HG03378 (cell line): ENCODE results near the gene ANO9.
"Not testable (repeated sequence)": the region's sequence is repeated elsewhere in the genome, so short reads cannot be mapped to it uniquely, and the experiment has no call there.

Source experiments
- ATAC-seq: cut with Tn5 transposase; IDR thresholded peaks from one replicate; pipeline ENCODE4 v1.9.1; 2021; ENCODE audit warnings: mild to moderate bottlenecking, moderate library complexity; ENCODE audit not compliant: unreplicated experiment

ANO9 gene

DNA sequence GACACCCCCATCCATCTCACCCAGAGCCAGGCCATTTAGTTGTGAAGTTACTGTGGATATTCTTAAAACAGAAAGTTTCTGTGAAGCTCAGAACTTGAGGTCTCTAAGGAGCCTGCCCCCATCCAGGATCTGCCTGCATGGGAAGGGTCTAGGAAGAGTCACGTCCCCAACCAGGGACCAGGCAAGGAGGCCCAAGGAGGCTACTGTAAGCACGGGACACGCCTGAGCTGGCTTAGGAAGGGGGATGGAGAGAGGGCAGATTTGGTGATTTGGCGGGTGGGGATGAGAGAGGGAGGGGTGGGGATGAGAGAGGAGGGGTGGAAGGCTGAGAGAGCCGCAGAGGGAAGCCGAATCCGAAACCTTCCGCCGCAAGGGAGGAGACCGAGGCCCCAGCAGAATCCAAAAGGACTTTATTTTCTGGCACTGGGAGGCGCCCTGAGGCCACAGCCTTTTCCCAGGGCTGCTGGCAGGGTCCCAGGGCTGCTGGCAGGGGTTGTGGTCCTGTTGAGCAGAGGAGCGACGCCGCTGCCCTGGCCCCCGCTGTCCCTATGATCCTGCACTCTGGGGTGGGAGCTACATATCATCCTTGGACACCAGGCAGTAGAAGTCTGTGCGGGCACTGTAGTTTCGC lies 36.4 kb downstream of the ANO9 start:
- ATAC-seq: no peak

DNA sequence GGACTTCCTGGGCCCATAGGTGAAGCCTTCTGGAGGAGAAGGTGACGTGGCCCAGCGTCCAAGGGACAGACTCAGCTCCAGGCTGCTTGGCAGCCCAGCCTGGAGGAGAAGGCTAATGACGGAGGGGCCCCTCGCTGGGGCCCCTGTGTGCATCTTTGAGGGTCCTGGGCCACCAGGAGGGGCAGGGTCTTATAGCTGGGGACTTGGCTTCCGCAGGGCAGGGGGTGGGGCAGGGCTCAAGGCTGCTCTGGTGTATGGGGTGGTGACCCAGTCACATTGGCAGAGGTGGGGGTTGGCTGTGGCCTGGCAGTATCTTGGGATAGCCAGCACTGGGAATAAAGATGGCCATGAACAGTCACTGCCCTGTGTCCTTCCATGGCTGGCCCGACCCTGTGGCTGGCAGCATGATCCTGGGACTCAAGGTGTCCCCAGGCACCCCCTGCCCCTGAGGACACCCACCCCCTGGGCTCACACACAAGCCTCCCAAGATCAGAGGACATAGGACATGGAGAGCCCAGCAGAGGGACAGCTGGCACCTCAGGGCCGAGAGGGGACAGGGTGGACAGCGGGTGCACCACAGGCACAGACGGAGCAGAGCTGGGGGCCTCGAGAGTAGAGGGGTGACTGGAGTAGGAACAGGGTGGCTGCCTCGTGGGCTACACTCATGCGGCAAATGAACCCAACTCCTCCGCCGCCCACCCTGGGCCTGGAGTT lies 37.1 kb downstream of the ANO9 start:
- no peak for ATAC-seq

DNA sequence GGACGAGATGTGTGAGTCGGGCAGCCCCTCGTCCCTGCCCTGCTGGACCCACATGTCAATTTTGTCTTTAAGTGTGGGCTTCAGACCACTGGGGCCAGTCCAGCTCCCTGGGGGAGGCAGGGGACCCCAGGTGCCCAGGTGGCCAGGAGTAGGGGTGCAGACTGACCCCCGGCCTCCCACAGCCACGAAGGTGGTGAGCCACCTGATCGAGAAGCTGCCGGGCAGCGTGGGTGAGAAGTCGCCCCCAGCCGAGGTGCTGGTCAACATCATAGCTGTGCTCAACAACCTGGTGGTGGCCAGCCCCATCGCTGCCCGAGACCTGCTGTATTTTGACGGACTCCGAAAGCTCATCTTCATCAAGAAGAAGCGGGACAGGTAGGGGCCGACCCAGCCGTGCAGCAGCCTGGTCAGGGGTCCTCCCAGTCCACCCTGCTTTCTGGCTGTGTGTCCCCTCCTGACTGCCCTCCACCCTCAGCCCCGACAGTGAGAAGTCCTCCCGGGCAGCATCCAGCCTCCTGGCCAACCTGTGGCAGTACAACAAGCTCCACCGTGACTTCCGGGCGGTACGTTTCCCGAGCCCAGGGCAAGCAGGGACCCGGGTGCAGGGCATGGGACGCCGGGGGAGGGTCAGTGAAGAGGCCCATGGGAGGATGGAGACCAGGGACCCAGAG lies 37.9 kb downstream of the ANO9 start:
- ATAC-seq: no peak

DNA sequence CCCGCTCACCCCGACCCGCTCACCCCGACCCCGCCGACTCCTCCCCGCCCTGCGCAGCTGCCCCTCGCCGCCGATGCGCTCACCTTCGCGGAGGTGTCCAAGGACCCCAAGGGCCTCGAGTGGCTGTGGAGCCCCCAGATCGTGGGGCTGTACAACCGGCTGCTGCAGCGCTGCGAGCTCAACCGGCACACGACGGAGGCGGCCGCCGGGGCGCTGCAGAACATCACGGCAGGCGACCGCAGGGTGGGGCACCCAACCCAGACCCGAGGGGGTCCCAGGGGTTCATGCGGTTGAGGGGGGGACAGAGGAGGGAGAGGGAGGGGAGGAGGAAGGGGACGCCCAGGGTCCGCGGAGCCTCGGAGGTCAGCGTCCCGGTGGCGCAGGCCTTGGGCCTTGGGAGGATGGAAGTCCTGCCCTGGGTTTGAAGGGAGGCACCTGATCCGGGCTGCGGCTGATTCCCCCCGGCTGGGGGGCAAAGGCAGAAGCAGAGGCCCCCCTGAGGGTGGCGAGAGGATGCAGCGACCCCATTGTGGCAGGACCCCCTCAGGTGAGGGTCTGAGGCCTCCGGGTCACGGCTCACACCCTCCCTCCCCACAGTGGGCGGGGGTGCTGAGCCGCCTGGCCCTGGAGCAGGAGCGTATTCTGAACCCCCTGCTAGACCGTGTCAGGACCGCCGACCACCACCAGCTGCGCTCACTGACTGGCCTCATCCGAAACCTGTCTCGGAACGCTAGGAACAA lies 38.6 kb downstream of the ANO9 start:
- no peak for ATAC-seq

DNA sequence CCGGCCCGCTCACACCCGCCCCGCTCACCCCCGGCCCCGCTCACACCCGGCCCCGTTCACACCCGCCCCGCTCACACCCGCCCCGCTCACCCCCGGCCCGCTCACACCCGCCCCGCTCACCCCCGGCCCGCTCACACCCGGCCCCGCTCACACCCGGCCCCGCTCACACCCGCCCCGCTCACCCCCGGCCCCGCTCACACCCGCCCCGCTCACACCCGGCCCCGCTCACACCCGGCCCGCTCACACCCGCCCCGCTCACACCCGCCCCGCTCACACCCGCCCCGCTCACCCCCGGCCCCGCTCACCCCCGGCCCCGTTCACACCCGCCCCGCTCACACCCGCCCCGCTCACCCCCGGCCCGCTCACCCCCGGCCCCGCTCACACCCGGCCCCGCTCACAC lies 40.6 kb downstream of the ANO9 start:
- not testable (repeated sequence) for ATAC-seq

DNA sequence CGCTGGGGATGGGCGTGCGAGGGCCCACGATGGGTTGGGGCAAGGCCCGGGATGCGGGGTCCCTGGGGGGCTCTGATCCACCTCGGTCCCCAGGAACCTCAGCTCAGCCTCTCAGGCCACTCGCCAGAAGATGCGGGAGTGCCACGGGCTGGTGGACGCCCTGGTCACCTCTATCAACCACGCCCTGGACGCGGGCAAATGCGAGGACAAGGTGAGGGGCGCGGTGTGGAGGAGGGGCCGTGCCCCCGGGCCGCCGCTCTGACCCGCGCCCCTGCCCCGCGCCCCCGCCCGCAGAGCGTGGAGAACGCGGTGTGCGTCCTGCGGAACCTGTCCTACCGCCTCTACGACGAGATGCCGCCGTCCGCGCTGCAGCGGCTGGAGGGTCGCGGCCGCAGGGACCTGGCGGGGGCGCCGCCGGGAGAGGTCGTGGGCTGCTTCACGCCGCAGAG lies 41.5 kb downstream of the ANO9 start:
- ATAC-seq: no peak

DNA sequence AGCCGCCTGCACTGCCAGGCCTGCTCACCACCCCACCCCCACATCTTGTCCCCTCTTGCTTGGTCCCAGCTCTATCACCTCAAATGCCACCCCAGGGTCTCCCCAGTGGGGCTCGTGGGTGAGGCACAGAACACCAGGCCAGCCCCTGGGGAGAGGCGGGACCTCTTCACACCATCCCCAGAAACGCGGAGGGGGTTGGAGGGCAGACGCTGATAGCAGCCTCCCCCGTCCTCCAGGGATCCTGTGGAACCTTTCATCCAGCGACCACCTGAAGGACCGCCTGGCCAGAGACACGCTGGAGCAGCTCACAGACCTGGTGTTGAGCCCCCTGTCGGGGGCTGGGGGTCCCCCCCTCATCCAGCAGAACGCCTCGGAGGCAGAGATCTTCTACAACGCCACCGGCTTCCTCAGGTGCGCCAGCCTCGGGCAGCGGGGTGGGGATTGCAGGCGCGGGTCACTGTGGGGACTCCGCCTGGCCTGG lies 42.0 kb downstream of the ANO9 start:
- no peak for ATAC-seq

DNA sequence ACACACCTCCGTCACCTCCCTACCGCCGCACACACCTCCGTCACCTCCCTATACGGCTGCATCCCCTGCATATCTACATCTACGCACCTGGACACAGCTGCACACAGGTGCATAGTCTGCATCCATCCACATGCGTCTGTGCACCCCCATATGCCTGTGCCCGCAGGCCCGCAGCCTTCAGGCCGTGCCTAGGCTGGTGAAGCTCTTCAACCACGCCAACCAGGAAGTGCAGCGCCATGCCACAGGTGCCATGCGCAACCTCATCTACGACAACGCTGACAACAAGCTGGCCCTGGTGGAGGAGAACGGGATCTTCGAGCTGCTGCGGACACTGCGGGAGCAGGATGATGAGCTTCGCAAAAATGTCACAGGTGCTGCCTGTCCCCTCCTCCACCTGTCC lies 43.0 kb downstream of the ANO9 start:
- no peak for ATAC-seq

DNA sequence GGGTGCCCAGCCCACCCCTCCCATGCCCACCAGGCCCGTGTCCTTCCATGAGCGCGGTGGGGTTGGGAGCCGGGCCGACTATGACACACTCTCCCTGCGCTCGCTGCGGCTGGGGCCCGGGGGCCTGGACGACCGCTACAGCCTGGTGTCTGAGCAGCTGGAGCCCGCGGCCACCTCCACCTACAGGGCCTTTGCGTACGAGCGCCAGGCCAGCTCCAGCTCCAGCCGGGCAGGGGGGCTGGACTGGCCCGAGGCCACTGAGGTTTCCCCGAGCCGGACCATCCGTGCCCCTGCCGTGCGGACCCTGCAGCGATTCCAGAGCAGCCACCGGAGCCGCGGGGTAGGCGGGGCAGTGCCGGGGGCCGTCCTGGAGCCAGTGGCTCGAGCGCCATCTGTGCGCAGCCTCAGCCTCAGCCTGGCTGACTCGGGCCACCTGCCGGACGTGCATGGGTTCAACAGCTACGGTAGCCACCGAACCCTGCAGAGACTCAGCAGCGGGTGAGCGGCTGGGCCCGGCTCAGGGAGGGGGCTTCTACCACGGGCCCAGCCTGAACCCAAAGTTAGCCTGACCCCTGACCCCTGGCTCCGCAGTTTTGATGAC lies 44.8 kb downstream of the ANO9 start:
- ATAC-seq: no peak

DNA sequence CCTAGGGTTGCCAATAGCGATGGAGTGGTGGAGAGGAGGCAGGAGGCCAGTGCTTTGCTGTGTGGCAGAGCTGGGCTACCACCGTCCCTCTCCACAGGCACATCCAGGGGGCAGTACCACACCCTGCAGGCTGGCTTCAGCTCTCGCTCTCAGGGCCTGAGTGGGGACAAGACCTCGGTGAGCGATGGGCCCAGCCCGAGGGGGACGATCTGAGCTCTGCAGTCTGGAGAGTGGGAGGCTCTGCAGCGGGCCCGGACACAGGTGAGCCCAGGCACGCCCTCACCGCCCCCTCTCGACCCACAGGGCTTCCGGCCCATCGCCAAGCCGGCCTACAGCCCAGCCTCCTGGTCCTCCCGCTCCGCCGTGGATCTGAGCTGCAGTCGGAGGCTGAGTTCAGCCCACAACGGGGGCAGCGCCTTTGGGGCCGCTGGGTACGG lies 45.3 kb downstream of the ANO9 start:
- no peak for ATAC-seq

DNA sequence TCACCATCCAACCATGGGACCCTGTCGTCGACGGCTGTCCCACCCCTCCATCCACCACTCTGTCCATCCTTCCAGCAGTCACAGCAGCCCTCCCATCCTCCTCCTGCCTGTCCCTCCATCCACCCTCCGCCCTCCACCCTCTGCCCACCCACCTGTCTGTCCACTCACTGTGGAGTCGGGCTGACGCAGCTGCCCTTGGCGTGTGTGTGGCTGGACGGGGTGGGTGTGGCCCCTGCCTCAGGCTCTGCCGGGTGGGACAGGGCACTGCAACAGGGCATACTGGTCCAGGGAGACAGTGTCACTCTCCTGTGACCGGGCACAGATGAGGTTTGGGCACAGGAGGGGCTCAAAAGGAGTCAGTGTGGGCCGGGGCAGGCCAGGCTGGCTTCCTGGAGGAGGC lies 45.9 kb downstream of the ANO9 start:
- ATAC-seq: no peak

DNA sequence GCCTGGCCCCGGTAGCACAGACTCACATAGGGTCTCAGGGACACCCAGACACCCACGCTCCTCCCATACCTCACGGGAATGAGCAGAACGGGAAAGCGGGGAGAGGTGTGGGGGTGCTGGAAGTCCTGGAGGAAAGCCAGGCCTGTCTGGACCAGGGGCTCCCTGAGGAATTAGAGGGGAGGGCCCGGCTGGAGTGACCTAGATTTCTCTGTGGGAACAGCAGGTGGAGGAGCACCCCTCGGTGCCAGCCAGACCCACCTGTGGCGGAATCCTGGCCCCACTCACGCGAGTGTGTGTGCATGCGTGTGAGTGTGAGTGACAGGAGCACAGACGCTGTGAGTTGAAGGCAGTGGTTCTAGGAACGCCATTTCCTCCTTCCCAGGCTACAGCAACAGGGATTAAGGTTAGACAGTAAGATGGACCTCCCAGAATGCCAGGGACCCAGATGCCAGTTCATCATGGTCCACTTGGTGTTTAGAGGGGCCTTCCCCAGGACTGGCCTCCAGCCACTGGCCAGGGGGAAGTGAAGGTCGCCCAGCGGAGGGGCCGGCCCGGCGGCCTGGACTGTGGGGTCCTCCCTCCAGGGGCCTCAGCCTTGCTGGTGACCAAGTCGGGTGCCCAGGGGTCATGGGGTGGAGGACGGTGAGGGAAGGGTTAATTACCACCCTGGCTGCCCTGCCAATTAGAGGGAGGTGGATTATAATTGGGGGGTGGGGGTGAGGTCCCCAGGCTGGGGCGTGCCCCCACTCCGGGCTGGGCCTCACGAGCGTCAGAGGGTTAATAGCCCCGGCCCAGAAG lies 46.8 kb downstream of the ANO9 start:
- ATAC-seq: no peak

DNA sequence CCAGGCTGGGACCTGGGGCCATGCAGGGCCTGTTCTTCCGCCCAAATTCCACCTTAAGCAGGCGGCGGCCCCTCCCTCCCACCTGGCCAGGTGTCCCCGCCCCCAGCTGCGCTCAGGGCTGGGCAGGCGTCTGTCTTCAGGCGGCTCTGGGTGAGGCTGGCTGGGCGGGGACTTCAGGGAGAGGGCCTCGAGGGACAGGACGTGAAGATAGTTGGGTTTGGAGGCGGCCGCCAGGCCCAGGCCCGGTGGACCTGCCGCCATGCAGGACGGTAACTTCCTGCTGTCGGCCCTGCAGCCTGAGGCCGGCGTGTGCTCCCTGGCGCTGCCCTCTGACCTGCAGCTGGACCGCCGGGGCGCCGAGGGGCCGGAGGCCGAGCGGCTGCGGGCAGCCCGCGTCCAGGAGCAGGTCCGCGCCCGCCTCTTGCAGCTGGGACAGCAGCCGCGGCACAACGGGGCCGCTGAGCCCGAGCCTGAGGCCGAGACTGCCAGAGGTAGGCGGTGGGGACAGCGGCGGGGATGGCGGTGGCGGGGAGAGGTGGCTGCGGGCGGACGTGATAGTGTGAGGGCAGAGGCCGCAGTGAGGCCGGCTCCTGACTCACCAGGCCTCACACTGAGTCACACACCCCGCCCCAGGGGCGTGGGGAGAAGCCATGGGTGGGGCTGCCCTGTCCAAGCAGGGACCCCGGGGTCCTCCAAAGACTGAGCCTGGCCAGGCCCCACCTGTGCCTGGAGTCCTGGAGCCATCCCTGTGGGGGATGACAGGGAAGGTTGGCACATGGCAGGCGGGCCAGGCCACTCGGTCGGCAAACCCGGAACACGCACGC lies 47.6 kb downstream of the ANO9 start, which contains the start of gene PKP3:
PKP3 (plus strand) TSS at position 176 of the 824 bp plus-strand sequence; CDS start at position 260, 84 bp downstream.
- ATAC-seq: no peak

DNA sequence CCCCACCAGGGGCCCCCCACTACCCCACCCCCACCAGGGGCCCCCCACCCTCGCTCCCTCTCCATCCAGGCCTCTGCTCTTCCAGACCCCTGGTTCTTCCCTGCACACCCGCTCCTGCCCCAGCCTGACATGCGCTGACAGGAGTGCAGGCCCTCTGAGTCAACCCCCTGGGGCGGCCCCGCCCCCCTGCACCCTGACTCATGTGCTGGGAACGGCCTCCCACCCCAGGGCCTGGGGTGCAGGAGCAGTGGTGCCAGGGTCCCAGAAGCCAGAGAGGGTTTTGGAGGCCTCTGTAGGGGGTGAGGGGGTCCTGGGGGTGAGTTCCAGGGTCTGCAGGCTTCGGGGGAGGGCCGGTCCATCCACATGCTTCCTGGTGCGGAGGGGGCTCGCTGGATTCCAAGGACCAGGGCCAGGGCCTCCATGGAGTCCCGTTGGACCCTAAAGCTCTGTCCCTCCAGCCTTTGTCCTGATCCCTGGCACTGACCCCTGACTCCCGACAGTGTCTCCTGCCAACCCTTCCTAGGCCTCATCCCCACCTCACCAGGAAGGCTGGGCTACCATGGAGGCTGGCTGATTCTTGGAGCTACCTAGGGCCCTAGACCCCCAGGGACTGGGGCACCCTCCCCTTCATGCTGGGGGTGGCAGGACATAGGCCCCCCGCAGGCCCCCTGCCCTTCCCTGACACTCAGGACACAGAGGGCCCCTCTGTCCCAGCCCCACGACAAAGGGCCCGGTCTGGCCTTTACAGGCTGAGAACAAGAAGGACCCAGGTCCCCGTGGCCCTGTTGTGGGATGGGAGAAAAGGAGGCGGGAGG lies 48.4 kb downstream of the ANO9 start:
- no peak for ATAC-seq

DNA sequence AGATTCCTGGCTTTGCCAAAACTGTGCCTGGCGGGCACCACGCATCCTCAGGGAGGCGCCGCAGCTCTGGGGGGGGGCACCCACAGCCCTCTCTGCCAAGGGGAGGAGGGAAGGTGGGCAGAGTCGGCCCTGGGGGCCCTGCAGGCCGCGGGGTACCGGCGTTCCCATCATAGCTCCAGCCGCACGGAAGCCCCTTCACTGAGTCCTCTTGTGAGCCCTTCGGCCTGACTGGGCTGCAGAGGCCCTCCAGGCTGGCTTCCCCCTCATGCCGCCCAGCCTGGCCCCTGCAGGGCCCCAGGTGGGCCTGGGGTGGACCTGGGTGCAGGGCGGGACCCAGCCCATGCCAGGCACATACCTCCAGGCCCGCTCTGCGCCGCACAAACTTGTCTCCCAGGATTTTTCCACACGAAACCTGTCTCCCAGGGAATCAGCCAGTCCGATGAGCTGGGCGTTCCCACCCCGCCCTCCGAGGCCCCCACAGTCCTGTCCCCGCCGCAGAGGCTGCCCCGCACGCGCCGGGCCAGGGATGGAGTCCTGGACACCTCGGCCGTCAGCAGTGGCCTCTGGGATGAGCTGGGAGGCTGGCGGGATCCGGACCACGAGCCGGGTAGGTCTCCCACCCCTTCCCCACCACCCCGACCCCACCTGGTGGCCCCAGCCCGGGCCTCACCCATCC lies 49.6 kb downstream of the ANO9 start:
- ATAC-seq: no peak

DNA sequence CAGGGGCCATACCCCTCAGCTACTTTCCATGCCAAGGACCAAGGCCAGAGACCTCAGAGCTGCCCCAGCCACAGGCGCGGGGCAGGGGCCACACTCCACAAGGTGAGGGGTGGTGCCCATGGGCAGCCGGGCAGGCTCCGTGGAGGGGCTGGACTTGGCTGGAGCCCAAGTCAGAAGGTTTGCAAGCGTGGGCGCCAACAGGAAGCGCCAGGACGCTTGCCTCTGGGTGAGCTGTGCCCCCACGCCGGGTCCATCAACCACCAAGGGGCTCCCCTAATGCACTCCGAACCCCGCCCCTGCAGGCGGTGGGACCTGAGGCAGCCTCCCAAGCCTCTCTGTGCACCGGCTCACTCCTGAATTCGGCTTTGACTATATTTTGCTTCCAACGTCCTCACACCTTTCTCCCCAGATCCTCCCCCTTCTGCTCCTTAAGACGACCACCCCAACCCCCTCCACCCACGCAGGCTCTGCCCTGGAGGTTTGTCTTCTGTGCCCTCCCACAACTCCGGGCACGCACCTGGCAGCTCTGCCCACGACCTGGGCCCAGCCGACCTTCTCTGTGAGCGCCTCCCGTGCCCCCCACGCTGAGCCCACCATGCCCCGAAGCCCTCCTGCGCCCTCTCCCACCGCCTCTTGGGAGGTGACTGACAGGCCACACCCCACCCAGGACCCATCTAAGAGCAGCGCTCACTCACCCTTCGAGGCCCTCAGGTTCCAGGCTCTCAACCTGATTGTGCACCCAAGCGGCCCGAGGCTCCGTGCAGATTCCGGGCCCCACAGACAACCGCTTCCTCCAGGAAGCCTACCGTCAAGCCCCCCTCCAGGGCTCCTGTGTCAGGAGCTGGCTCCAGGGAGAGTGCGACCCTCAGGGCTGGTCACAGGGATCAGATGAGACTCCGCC lies 50.4 kb downstream of the ANO9 start:
- no peak for ATAC-seq

DNA sequence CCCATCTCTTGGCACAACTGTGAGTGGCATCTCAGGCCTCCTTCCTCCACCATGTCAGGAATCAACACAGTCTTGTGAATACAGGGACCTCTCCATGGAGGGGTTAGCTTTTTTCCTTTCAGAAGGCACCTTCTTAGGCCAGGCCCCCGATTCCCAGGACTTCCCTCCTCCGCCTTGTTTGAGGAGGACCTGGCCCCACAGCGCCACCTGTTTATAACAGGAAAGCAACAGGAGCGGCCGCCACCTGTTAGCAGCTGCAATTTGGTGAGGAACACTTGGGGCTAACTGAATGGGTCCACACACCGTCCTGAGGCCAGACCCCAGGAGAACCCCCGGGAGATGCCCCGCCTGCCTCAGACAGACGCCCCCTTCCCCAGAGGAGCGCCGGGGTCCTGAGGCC lies 51.6 kb downstream of the ANO9 start:
- ATAC-seq: no peak
